ENCODE measurements around the gene MCOLN1. TPM values are rescaled to one million over a fixed set of nuclear protein-coding genes. Genes with fewer than 3 reads are reported as not detected.

Gene MCOLN1
- total and polyA plus RNA-seq, 2 of the 8 experiments (the other 6 are each of a cell fraction or from before 2014, with no cell fraction given) = 19.1 to 40.0 TPM

DNA sequence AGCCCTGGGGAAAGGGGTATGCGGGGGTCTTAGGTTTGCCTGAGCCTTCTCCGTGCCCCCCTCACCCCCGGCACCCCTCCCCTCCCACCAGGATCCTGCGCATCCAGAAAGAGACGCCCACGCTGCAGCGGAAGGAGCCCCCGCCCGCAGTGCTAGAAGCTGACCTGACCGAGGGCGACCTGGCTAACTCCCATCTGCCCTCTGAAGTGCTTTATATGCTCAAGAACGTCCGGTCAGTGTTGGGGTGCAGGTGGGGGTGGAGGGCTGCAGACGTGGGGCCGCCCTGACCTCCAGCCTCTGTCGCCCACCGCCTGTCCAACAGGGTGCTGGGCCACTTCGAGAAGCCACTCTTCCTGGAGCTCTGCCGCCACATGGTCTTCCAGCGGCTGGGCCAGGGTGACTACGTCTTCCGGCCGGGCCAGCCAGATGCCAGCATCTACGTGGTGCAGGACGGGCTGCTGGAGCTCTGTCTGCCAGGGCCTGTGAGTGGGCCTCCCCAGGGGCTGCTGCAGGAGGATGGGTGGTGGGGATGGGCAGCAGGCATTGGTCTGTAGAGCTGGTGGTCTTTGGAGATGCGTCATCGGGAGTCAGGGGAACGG lies 17.5 kb downstream of the MCOLN1 start:
- H4K5ac ChIP-seq (ENCODE audit: insufficient read length, low read depth, low read length) = no peak overlapping the region
- TF ChIP-seq GTF2F1 (IDR thresholded peaks at IDR 0.05; ENCODE audit: borderline replicate concordance, low read depth, low read length) = no peak
- TF ChIP-seq CBX5 (IDR thresholded peaks at IDR 0.05; ENCODE audit: low read depth, low read length) = no peak
- no peak for TF ChIP-seq BCL11A (IDR thresholded peaks at IDR 0.05; ENCODE audit: low read depth in 2 of 2, low read length in 2 of 2)
- TF ChIP-seq CTBP2 (IDR thresholded peaks at IDR 0.05; ENCODE audit: borderline replicate concordance, insufficient read depth, insufficient read length, low read length) = no peak
- TF ChIP-seq SP1 (IDR thresholded peaks at IDR 0.05; ENCODE audit: low read depth, low read length) = no peak
- no peak for TF ChIP-seq PHF8 (conservative IDR thresholded peaks at IDR 0.05; ENCODE audit: low read depth, low read length)
- TF ChIP-seq CHD1 (IDR thresholded peaks at IDR 0.05; ENCODE audit: low read depth, low read length) = no peak
- no peak for TF ChIP-seq RXRA (IDR thresholded peaks at IDR 0.05; ENCODE audit: insufficient read depth, low read depth, low read length)
- no peak for TF ChIP-seq CEBPB (IDR thresholded peaks at IDR 0.05; ENCODE audit: low read depth, low read length)
- TF ChIP-seq POLR2AphosphoS5 (IDR thresholded peaks at IDR 0.05; ENCODE audit: low read depth, low read length) = no peak
- POLR2A ChIA-PET (ENCODE audit: partially characterized antibody) = interaction anchor here (2.3 kb wide), 1 partner anchor 18 kb away, joined by 5 read pairs; the partner anchor contains the start of gene MCOLN1
- H3K4me3 ChIP-seq (ENCODE audit: extremely low read depth in 1 of 4, insufficient read depth in 2 of 4, low read depth in 3 of 4, low read length in 4 of 4) = no peak overlapping the region
- H3K36me3 ChIP-seq (ENCODE audit: control insufficient read depth in 2 of 4, insufficient read depth in 4 of 4, low read length in 3 of 4) = peaks cover 3 to 30% (median 15%) of the 10 kb centered on the region in 4 experiments; a peak in 7 of 8 replicates
- no peak overlapping the region for H3K56ac ChIP-seq (replicated peaks; ENCODE audit: insufficient read length, low read depth, low read length)
- no peak overlapping the region for H2BK15ac ChIP-seq (ENCODE audit: low read length)
- no peak overlapping the region for H2AFZ ChIP-seq (ENCODE audit: low read length)
- no peak overlapping the region for H4K91ac ChIP-seq (replicated peaks; ENCODE audit: insufficient read length, low read length)
- FAIRE-seq (no peak), DNase-seq (ENCODE audit: low read depth in 1 of 2, low spot score in 2 of 2) (no peak)
- CTCF ChIA-PET (ENCODE audit: partially characterized antibody) = no interaction called here
- no peak overlapping the region for H3K18ac ChIP-seq (ENCODE audit: extremely low read depth, low read length)
- H3K23ac ChIP-seq (ENCODE audit: insufficient read length) = no peak overlapping the region
- no peak overlapping the region for H2BK120ac ChIP-seq (replicated peaks; ENCODE audit: low read depth, low read length)
- no peaks in the 10 kb centered on the region for H3K27me3 ChIP-seq (replicated peaks in 1 of 4; ENCODE audit: control insufficient read depth in 3 of 4, extremely low read depth in 1 of 4, insufficient read depth in 3 of 4, low read length in 3 of 4)
- no peak overlapping the region for H4K8ac ChIP-seq (ENCODE audit: extremely low read depth, insufficient read depth, low read length)
- H3K4ac ChIP-seq (replicated peaks; ENCODE audit: insufficient read length, low read depth, low read length) = no peak overlapping the region
- H3K27ac ChIP-seq (ENCODE audit: low read depth, low read length) = no peak overlapping the region
- 95% methylated on average over 25 of the region's 28 CpGs; no CpG with 5 or more reads in 1 of the 2 experiments for WGBS, 2 experiments (ENCODE audit: extremely low coverage in 1 of 2, insufficient coverage in 1 of 2, insufficient read length in 1 of 2, insufficient replicate concordance in 2 of 2, low coverage in 1 of 2, low lambda C conversion rate in 2 of 2, missing lambda C conversion rate in 1 of 2)
- H3K9me3 ChIP-seq (ENCODE audit: insufficient read depth in 2 of 2, low read depth in 1 of 2, low read length in 1 of 2) = no peaks in the 10 kb centered on the region
- no peak overlapping the region for H2BK20ac ChIP-seq (ENCODE audit: low read length)
- H3K4me2 ChIP-seq (ENCODE audit: insufficient read depth in 1 of 2, low read depth in 2 of 2, low read length in 2 of 2) = no peak overlapping the region
- H2AK5ac ChIP-seq (ENCODE audit: low read depth, low read length) = no peak overlapping the region
- H3K79me1 ChIP-seq (ENCODE audit: low read depth, low read length) = no peaks in the 10 kb centered on the region
- peaks cover 0 to 3% of the 10 kb centered on the region in 2 experiments for H4K20me1 ChIP-seq (replicated peaks in 1 of 2; ENCODE audit: control insufficient read depth in 1 of 2, insufficient read depth in 2 of 2, low read length in 2 of 2)
- no peak overlapping the region for H2BK5ac ChIP-seq (ENCODE audit: low read depth, low read length)
- H3K79me2 ChIP-seq (ENCODE audit: control insufficient read depth in 1 of 2, insufficient read depth in 2 of 2, low read length in 2 of 2) = no peaks in the 10 kb centered on the region
- H3K14ac ChIP-seq (ENCODE audit: insufficient read length) = no peak overlapping the region
- H3K9ac ChIP-seq (replicated peaks in 1 of 4; ENCODE audit: extremely low read depth in 1 of 4, low read depth in 3 of 4, low read length in 3 of 4) = no peak overlapping the region; a peak in 1 of 7 replicates
- H3K23me2 ChIP-seq (ENCODE audit: low read depth, low read length) = no peaks in the 10 kb centered on the region; the same call in 1 of the 2 replicates
- H2BK12ac ChIP-seq (ENCODE audit: low read depth, low read length) = no peak overlapping the region
- peaks cover 0 to 2% (median 1%) of the 10 kb centered on the region in 4 experiments; a peak in 3 of 7 replicates for H3K4me1 ChIP-seq (replicated peaks in 1 of 4; ENCODE audit: control insufficient read depth in 3 of 4, insufficient read depth in 4 of 4, low read length in 3 of 4)
